Ishikawa (cell line): Measurements from ENCODE around the gene DDX31.

Source experiments
- CEBPB ChIP-seq: IDR thresholded peaks from 2 replicates; pipeline ENCODE4 v1.6.1; 2012
- CREB1 ChIP-seq: IDR thresholded peaks from 2 replicates; pipeline ENCODE4 v1.6.1; 2012; ENCODE audit warnings: low read depth
- EGR1 ChIP-seq: IDR thresholded peaks from 2 replicates; pipeline ENCODE4 v1.6.1; 2012
- FOXM1 ChIP-seq: IDR thresholded peaks from 2 replicates; pipeline ENCODE4 v1.6.1; 2012; ENCODE audit warnings: low read depth, borderline replicate concordance
- TAF1 ChIP-seq: IDR thresholded peaks from 2 replicates; pipeline ENCODE4 v1.6.1; 2012; ENCODE audit warnings: low read depth, mild to moderate bottlenecking
- USF1 ChIP-seq: IDR thresholded peaks from 2 replicates; pipeline ENCODE4 v1.6.1; 2012
- YY1 ChIP-seq: IDR thresholded peaks from 2 replicates; pipeline ENCODE4 v1.6.1; 2012; ENCODE audit warnings: low read depth

- TF ChIP-seq USF1 (no peak), YY1 (no peak), CREB1 (no peak), CEBPB (no peak), FOXM1 (no peak), EGR1 (no peak), TAF1 (no peak)
These were observed 22.0 kb downstream of the DDX31 start for GRCh38 chr9:132647806-132648205.
